Gastroesophageal sphincter (tissue), 4 donors: ENCODE measurements around the gene RIC1. TPM values are rescaled to one million over a fixed set of nuclear protein-coding genes. Genes with fewer than 3 reads are reported as not detected.

Experiments used
- ATAC-seq: fragments of 150-250 bp; one replicate; pipeline ENCODE4 v1.9.1; 2016; ENCODE audit warnings: mild to moderate bottlenecking, moderate library complexity
- H3K27ac ChIP-seq, 4 donors: fragments of 200-600 bp; sonication (generic) in 3 of 4; 1 replicate in 3 of 4; 2 replicates in 1 of 4; pipeline ENCODE4 v1.5.1; 2016 to 2019
- H3K27me3 ChIP-seq: fragments of 200-600 bp; sonication (generic); one replicate; pipeline ENCODE4 v1.5.1; 2019
- H3K36me3 ChIP-seq, 2 donors: fragments of 200-600 bp; sonication (generic); one replicate each; pipeline ENCODE4 v1.5.1; 2019; ENCODE audit warnings: control low read depth in 1 of 2
- H3K4me1 ChIP-seq, 3 donors: fragments of 200-600 bp; sonication (generic); 1 replicate in 2 of 3; 2 replicates in 1 of 3; pipeline ENCODE4 v1.5.1; 2016 to 2019; ENCODE audit warnings: control low read depth in 2 of 3
- H3K4me3 ChIP-seq, 2 donors: fragments of 200-600 bp; sonication (generic); one replicate each; pipeline ENCODE4 v1.5.1; 2019; ENCODE audit warnings: mild to moderate bottlenecking in 1 of 2, moderate library complexity in 1 of 2
- H3K9me3 ChIP-seq, 3 donors: fragments of 200-600 bp; sonication (generic); one replicate each; pipeline ENCODE4 v1.5.1; 2017 to 2019; ENCODE audit warnings: control low read depth in 2 of 3
- EP300 ChIP-seq: sonication (generic); formaldehyde crosslinking; IDR thresholded peaks from one replicate; pipeline ENCODE4 v1.6.1; 2017; ENCODE audit warnings: antibody characterized with exemption, mild to moderate bottlenecking
- POLR2A ChIP-seq, 2 donors: fragments of 450-650 bp; IDR thresholded peaks; one replicate each; pipeline ENCODE4 v1.6.1; 2017; ENCODE audit warnings: antibody characterized with exemption in 2 of 2, mild to moderate bottlenecking in 2 of 2, moderate library complexity in 1 of 2
- POLR2AphosphoS5 ChIP-seq: sonication (generic); formaldehyde crosslinking; IDR thresholded peaks from one replicate; pipeline ENCODE4 v1.6.1; 2017; ENCODE audit warnings: antibody characterized with exemption
- WGBS, 2 donors: methylation state at CpG; one replicate each; pipeline ENCODE4 v1.1.5; 2018; ENCODE audit warnings: low coverage in 1 of 2; 5-methylcytosine and 5-hydroxymethylcytosine counted together
- total RNA-seq, 4 donors: library from RNA; depleted of rRNA; stranded (reverse); fragments of >200 nt; gene quantifications; one replicate each; pipeline ENCODE4 v1.1.0, GENCODE V29; 2016
- TF ChIP-seq, protein P1 (sequence below), 4 experiments: fragments of 200-600 bp in 2 of 4; fragments of 450-650 bp in 2 of 4; sonication (generic) in 1 of 4; IDR thresholded peaks; one replicate each; pipeline ENCODE4 v1.5.1; 2017 to 2019; ENCODE audit warnings: antibody characterized with exemption in 4 of 4, mild to moderate bottlenecking in 2 of 4, moderate library complexity in 2 of 4

The RIC1 gene
- total RNA-seq, 4 donors from 2014 or later, result 39.2 to 60.5 (median 47.2) TPM

DNA sequence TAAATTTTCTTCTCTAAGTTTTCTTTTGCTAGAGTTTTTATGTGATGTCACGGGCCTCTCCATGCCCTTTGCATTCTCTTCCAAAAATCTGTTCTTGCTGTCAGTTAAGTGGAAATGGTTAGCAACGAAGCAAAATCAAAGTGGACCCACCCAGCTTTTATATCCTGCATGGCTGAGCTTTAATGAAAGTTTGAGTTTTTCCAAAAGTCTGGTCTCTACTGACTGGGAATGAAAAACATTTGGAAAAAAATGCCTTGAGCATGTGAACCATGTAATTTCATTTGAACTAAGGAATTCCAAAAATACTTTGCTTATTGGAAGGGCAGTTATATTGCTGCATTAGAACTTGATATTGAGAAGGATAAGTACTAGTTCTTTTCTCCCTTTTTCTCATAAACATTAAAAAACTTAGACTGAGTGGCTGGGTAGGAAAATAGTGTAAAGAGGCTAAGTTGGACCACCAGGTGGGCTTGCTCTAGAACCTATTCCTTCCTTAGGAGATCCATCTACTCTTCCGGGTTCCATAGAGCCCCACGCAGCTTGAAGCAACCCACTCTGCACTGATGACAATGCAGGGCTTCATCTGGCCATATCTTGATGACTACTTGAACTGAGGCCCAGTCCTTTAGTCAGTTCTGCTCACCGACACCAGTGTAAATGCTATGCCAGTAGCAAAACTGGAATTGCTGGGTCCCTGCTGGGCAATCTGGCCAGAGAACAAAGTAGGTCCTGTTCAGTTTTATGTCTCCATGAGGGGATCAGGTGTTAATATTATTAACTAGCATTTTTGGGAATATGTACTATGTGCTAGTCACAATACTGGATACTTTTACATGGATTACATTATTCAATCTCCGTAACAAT lies 17.4 kb upstream of the RIC1 start:
- no peak for TF ChIP-seq POLR2AphosphoS5
- no peak for TF ChIP-seq EP300
- no peak for TF ChIP-seq POLR2A (IDR thresholded peaks at IDR 0.05)
- TF ChIP-seq, protein P1, sequence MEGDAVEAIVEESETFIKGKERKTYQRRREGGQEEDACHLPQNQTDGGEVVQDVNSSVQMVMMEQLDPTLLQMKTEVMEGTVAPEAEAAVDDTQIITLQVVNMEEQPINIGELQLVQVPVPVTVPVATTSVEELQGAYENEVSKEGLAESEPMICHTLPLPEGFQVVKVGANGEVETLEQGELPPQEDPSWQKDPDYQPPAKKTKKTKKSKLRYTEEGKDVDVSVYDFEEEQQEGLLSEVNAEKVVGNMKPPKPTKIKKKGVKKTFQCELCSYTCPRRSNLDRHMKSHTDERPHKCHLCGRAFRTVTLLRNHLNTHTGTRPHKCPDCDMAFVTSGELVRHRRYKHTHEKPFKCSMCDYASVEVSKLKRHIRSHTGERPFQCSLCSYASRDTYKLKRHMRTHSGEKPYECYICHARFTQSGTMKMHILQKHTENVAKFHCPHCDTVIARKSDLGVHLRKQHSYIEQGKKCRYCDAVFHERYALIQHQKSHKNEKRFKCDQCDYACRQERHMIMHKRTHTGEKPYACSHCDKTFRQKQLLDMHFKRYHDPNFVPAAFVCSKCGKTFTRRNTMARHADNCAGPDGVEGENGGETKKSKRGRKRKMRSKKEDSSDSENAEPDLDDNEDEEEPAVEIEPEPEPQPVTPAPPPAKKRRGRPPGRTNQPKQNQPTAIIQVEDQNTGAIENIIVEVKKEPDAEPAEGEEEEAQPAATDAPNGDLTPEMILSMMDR (IDR thresholded peaks at IDR 0.05), result no peak
- peaks cover 0 to 15% (median 10%) of the 10 kb centered on the region in 3 donors for H3K4me1 ChIP-seq
- H3K27ac ChIP-seq, result peak overlapping the region in 1 of 4 donors; percentile 6
- H3K27me3 ChIP-seq, result no peaks in the 10 kb centered on the region
- no peaks in the 10 kb centered on the region for H3K36me3 ChIP-seq
- WGBS, 2 donors, result 71 to 90% methylated on average over 4 to 6 of the region's 6 CpGs
- no peak for ATAC-seq
- H3K4me3 ChIP-seq, result no peak overlapping the region
- H3K9me3 ChIP-seq, result no peaks in the 10 kb centered on the region

- Histone ChIP-seq H3K4me3 (no peak overlapping the region), H3K36me3 (no peaks in the 10 kb centered on the region), H3K27me3 (no peaks in the 10 kb centered on the region), H3K27ac (no peak overlapping the region), H3K4me1 (peaks cover 0 to 15% (median 10%) of the 10 kb centered on the region in 3 donors), H3K9me3 (no peaks in the 10 kb centered on the region)
- TF ChIP-seq POLR2A (IDR thresholded peaks at IDR 0.05) (no peak), EP300 (no peak), POLR2AphosphoS5 (no peak)
- TF ChIP-seq, protein P1 (IDR thresholded peaks at IDR 0.05), result no peak
- ATAC-seq, result peak; percentile 14
These were observed 16.7 kb upstream of the RIC1 start for GRCh38 chr9:5612185-5612530.

GRCh38 chr9:5614192-5614591 lies 14.7 kb upstream of the RIC1 start:
- Histone ChIP-seq H3K27me3 (no peaks in the 10 kb centered on the region), H3K4me1 (peaks cover 0 to 12% (median 6%) of the 10 kb centered on the region in 3 donors), H3K9me3 (no peaks in the 10 kb centered on the region), H3K36me3 (no peaks in the 10 kb centered on the region), H3K4me3 (no peak overlapping the region), H3K27ac (no peak overlapping the region)
- TF ChIP-seq POLR2A (IDR thresholded peaks at IDR 0.05), result no peak
- TF ChIP-seq POLR2AphosphoS5, result no peak
- TF ChIP-seq, protein P1 (IDR thresholded peaks at IDR 0.05), result no peak
- no peak for TF ChIP-seq EP300
- ATAC-seq, result no peak
- 100% methylated on average over 4 of the region's 4 CpGs for WGBS, 2 donors

DNA sequence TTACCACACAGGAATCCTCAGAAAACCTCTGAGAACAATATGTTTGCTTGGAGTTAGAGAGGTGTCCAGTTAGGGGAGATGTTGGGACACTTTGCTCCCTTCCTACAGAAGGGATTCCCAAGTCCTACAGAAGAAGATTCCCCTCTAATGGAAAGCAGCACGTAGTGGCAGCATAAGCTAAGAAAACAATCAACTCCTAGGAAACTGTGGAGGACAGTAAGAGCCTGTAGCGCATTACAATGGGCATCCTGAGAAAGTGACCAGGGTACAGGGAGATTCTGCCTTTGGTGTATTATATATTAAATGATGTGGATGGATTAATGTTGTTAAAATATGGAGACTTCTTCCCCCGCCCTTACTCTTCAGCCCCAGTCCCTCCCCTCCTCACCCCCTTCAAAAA lies 13.9 kb upstream of the RIC1 start:
- H3K4me3 ChIP-seq, result no peak overlapping the region

More for the DNA sequence above, 13.9 kb upstream of the RIC1 start:
- no peaks in the 10 kb centered on the region for H3K36me3 ChIP-seq
- peaks cover 0 to 7% (median 6%) of the 10 kb centered on the region in 3 donors for H3K4me1 ChIP-seq
- H3K27me3 ChIP-seq, result no peaks in the 10 kb centered on the region
- H3K27ac ChIP-seq, result no peak overlapping the region
- TF ChIP-seq POLR2AphosphoS5, result no peak
- no peak for TF ChIP-seq POLR2A (IDR thresholded peaks at IDR 0.05)
- no peak for TF ChIP-seq EP300
- TF ChIP-seq, protein P1 (IDR thresholded peaks at IDR 0.05), result no peak
- 57 to 91% methylated on average over 1 to 3 of the region's 3 CpGs for WGBS, 2 donors
- no peaks in the 10 kb centered on the region for H3K9me3 ChIP-seq
- ATAC-seq, result no peak
